Transverse colon (tissue), 4 donors: Measurements from ENCODE around the gene PRIM2. TPM values are rescaled to one million over a fixed set of nuclear protein-coding genes. Genes with fewer than 3 reads are reported as not detected.

Experiments used
- DNase-seq: peaks from one replicate; pipeline ENCODE4 v3.0.0-alpha.2; 2019
- H3K27ac ChIP-seq, 4 donors: fragments of 200-600 bp; sonication (generic); 2 replicates each; pipeline ENCODE4 v1.5.1; 2016 to 2018; ENCODE audit warnings: inconsistent platforms in 4 of 4
- H3K27me3 ChIP-seq: fragments of 200-600 bp; sonication (generic); 2 replicates; pipeline ENCODE4 v1.5.1; 2017; ENCODE audit warnings: inconsistent platforms
- H3K36me3 ChIP-seq, 4 donors: fragments of 200-600 bp; sonication (generic); 2 replicates each; pipeline ENCODE4 v1.5.1; 2017 to 2019; ENCODE audit warnings: inconsistent platforms in 4 of 4
- H3K4me1 ChIP-seq, 4 donors: fragments of 200-600 bp; sonication (generic); 2 replicates each; pipeline ENCODE4 v1.5.1; 2017 to 2020; ENCODE audit warnings: inconsistent platforms in 4 of 4
- H3K4me3 ChIP-seq, 4 donors: fragments of 200-600 bp; sonication (generic); 1 replicate in 1 of 4; 2 replicates in 3 of 4; pipeline versions ENCODE4 v1.5.1 to v1.6.1; 2017 to 2019; ENCODE audit warnings: inconsistent platforms in 4 of 4
- H3K9me3 ChIP-seq, 2 donors: fragments of 200-600 bp; sonication (generic); 2 replicates each; pipeline ENCODE4 v1.5.1; 2017 to 2019; ENCODE audit warnings: inconsistent platforms in 2 of 2
- EP300 ChIP-seq: sonication (generic); formaldehyde crosslinking; IDR thresholded peaks from one replicate; pipeline ENCODE4 v1.6.1; 2017; ENCODE audit warnings: antibody characterized with exemption, low read depth
- POLR2A ChIP-seq: fragments of 450-650 bp; IDR thresholded peaks from one replicate; pipeline ENCODE4 v1.6.1; 2016; ENCODE audit warnings: antibody characterized with exemption, mild to moderate bottlenecking, moderate library complexity
- POLR2AphosphoS5 ChIP-seq, 3 donors: sonication (generic); formaldehyde crosslinking; IDR thresholded peaks; one replicate each; pipeline ENCODE4 v1.6.1; 2016; ENCODE audit warnings: antibody characterized with exemption in 3 of 3
- WGBS, 2 donors: methylation state at CpG; one replicate each; pipeline ENCODE4 v1.1.5; 2018; ENCODE audit warnings: low coverage in 1 of 2; 5-methylcytosine and 5-hydroxymethylcytosine counted together
- in situ Hi-C, 4 donors: fragments of 200-750 bp; cut with MboI; loops; one replicate each; pipeline versions ENCODE4 v1.15.0 to v1.15.1; 2017; ENCODE audit warnings: low sequenced_read_pairs in 3 of 4, low pct_ligation_motif_present in 1 of 4, low pct_unique_long_range_greater_than_20kb in 1 of 4
- intact Hi-C: fragments of 100-400 bp; cut with DNase I; formaldehyde crosslinking; loops from one replicate; pipeline ENCODE4 v1.15.1; 2023; ENCODE audit warnings: low total_unique reads
- total RNA-seq, 4 donors: library from RNA; depleted of rRNA; stranded (reverse); fragments of >200 nt; gene quantifications; one replicate each; pipeline ENCODE4 v1.1.0, GENCODE V29; 2016
- TF ChIP-seq, protein P1 (sequence below), 5 experiments: fragments of 200-600 bp in 3 of 5; fragments of 450-650 bp in 2 of 5; sonication (generic) in 3 of 5; IDR thresholded peaks; 1 replicate in 2 of 5; 2 replicates in 3 of 5; pipeline ENCODE4 v1.5.1; 2016 to 2017; ENCODE audit warnings: antibody characterized with exemption in 5 of 5, inconsistent platforms in 3 of 5, mild to moderate bottlenecking in 2 of 5, moderate library complexity in 1 of 5

The PRIM2 gene
- total RNA-seq, 4 donors from 2014 or later = 9.6 to 47.4 (median 20.4) TPM

DNA sequence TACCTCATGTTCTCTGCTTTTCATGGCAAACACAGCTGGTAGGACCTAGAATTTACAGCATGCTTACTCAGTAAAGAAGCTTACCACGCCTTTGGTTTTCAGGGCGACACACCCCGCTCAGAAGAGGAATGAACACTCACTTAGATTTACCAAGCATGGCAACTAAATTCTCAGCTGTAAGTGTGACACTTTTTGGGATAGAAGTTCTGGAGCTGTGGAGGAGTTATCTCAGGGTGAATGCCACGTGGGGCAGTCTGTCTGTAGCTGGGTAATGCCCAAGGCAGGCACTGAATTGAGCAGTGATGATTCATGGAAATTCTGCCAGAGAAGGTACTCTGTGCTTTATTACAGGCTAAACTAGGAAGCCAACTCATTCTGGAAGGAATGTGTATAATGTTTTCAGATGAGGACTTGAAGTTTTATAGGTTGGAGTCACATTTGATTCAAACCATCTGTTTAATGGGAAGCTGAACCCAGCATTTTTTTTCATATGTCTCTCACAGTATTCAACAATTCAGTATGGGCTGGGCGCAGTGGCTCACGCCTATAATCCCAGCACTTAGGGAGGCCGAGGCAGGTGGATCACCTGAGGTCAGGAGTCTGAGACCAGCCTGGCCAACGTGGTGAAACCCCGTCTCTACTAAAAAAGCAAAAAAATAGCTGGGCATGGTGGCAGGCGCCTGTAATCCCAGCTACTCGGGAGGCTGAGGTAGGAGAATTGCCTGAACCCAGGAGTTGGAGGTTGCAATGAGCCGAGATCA, 3.5 kb upstream of the PRIM2 start:
- in situ Hi-C loops = loop anchor here in 3 of 4 donors (10.0 to 25.0 kb wide), 5 partner anchors 127 to 677 kb away; partner anchors contain the start of genes ZNF451 (in 2 of the 3) and DST (in 1 of the 3)
- Histone ChIP-seq H3K4me3 (no peak overlapping the region), H3K9me3 (no peaks in the 10 kb centered on the region), H3K27me3 (no peaks in the 10 kb centered on the region), H3K4me1 (peaks cover 24 to 40% (median 29%) of the 10 kb centered on the region in 4 donors), H3K36me3 (no peaks in the 10 kb centered on the region), H3K27ac (peak overlapping the region; percentile 76 to 87 (median 86))
- TF ChIP-seq EP300 (peak; percentile 83), POLR2A (no peak), POLR2AphosphoS5 (IDR thresholded peaks at IDR 0.05) (peak; percentile 68 to 88 (median 82))
- TF ChIP-seq, protein P1, sequence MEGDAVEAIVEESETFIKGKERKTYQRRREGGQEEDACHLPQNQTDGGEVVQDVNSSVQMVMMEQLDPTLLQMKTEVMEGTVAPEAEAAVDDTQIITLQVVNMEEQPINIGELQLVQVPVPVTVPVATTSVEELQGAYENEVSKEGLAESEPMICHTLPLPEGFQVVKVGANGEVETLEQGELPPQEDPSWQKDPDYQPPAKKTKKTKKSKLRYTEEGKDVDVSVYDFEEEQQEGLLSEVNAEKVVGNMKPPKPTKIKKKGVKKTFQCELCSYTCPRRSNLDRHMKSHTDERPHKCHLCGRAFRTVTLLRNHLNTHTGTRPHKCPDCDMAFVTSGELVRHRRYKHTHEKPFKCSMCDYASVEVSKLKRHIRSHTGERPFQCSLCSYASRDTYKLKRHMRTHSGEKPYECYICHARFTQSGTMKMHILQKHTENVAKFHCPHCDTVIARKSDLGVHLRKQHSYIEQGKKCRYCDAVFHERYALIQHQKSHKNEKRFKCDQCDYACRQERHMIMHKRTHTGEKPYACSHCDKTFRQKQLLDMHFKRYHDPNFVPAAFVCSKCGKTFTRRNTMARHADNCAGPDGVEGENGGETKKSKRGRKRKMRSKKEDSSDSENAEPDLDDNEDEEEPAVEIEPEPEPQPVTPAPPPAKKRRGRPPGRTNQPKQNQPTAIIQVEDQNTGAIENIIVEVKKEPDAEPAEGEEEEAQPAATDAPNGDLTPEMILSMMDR (IDR thresholded peaks at IDR 0.05) = peak in 2 of 5 experiments; percentile 5 to 25
- DNase-seq = peak; percentile 45
- intact Hi-C loops = loop anchor here (5.0 kb wide), 1 partner anchor 52 kb away; no protein-coding TSS in a partner anchor
- WGBS, 2 donors = 41 to 84% methylated on average over 3 to 12 of the region's 12 CpGs

DNA sequence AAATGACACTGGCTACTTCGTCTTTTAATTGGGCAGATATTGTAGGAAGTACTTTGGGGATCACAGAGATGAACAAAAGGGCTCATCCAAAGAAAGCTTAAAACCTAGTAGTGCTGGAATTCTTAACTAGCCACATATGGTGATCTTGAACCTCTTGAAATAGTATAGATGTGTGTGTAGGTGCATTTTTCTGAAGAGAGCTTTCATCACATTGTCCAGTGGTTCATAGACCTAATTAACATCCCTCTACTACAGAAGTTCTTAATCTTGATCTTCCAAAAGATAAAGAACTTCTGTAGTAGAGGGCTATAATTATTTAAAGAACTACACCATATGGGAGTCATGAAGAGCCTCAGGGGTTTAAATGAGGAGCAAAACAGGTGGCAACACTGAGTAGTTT, 2.3 kb upstream of the PRIM2 start:
- Histone ChIP-seq H3K27me3 (no peaks in the 10 kb centered on the region), H3K4me1 (peaks cover 24 to 40% (median 29%) of the 10 kb centered on the region in 4 donors), H3K4me3 (no peak overlapping the region), H3K27ac (peak overlapping the region; percentile 76 to 87 (median 86)), H3K9me3 (no peaks in the 10 kb centered on the region), H3K36me3 (peaks cover 0 to under 1% (median 0%) of the 10 kb centered on the region in 4 donors)
- no peak for DNase-seq
- in situ Hi-C loops = loop anchor here (5.0 to 25.0 kb wide), 7 partner anchors 128 to 678 kb away; partner anchors contain the start of genes ZNF451 (in 2 of the 4) and DST (in 1 of the 4)
- WGBS, 2 donors = 87 to 100% methylated on average over 1 of the region's 1 CpG
- TF ChIP-seq EP300 (no peak), POLR2AphosphoS5 (IDR thresholded peaks at IDR 0.05) (no peak), POLR2A (no peak)
- TF ChIP-seq, protein P1 (IDR thresholded peaks at IDR 0.05) = no peak
- intact Hi-C loops = loop anchor here (5.0 kb wide), 2 partner anchors 143 to 413 kb away; partner anchors contain the start of gene BAG2

DNA sequence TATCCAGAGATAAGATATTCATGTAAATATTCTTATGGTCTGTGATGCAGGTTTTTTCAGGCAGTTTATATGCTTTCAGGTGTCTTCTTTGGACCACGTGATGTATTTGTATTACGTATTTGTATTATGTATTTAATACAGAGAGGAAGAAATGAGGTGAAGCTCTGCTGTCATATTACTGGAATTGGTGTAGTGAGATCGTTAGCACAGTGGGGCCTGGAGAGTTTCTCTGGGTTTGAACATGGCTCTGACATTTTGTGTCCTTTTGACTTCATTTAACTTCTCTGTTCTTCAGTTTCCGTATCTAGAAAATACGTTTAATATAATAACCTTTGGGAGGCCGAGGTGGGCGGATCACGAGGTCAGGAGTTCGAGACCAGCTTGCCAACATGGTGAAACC, 1.6 kb upstream of the PRIM2 start:
- DNase-seq = no peak
- peak overlapping the region; percentile 76 to 87 (median 86) for H3K27ac ChIP-seq
- no peaks in the 10 kb centered on the region for H3K9me3 ChIP-seq
- H3K4me1 ChIP-seq = peaks cover 24 to 40% (median 29%) of the 10 kb centered on the region in 4 donors
- intact Hi-C loops = loop anchor here (5.0 kb wide), 2 partner anchors 144 to 414 kb away; partner anchors contain the start of gene BAG2
- TF ChIP-seq POLR2A (no peak), EP300 (peak; percentile 48)
- no peak overlapping the region for H3K4me3 ChIP-seq
- H3K27me3 ChIP-seq = no peaks in the 10 kb centered on the region
- in situ Hi-C loops = loop anchor here (5.0 to 25.0 kb wide), 7 partner anchors 129 to 679 kb away; partner anchors contain the start of genes ZNF451 (in 2 of the 4) and DST (in 1 of the 4)
- peaks cover 0 to 8% (median 0%) of the 10 kb centered on the region in 4 donors for H3K36me3 ChIP-seq
- 59 to 62% methylated on average over 9 of the region's 9 CpGs for WGBS, 2 donors

DNA sequence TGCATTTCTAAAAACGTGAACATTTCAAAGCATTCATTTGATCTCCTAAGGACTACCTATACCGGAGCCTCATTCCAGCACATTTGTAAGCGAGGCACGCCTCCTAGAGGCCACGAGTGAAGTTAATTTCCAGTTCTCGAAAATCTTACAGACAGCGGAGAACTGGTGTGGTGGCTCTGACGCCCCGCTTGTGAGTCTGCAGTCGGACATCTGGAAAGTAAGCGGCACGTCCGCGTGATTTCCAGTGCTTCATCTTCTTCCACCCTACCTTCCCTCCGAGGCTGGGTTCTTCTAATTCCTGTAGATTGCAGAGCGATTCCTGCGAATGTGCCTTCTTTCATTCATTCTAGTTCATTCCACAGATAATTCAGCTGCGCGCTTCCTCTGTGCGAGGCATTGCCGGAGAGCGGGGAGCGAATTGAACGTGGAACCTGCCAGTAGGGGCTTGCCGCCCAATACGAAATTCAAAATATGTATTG, 810 bp upstream of the PRIM2 start:
- Histone ChIP-seq H3K36me3 (peaks cover 0 to 10% (median under 1%) of the 10 kb centered on the region in 4 donors), H3K27me3 (no peaks in the 10 kb centered on the region), H3K4me1 (peaks cover 24 to 40% (median 29%) of the 10 kb centered on the region in 4 donors), H3K9me3 (no peaks in the 10 kb centered on the region), H3K27ac (peak overlapping the region; percentile 76 to 87 (median 86)), H3K4me3 (peak overlapping the region; percentile 19 to 57 (median 54))
- WGBS, 2 donors = 0% methylated on average over 20 to 26 of the region's 26 CpGs
- in situ Hi-C loops (loop anchor here (5.0 to 25.0 kb wide), 7 partner anchors 129 to 679 kb away; partner anchors contain the start of genes ZNF451 (in 2 of the 4) and DST (in 1 of the 4)), intact Hi-C loops (loop anchor here (5.0 kb wide), 2 partner anchors 144 to 414 kb away; partner anchors contain the start of gene BAG2)
- TF ChIP-seq POLR2A (no peak), POLR2AphosphoS5 (IDR thresholded peaks at IDR 0.05) (peak in 2 of 3 donors; percentile 55 to 62), EP300 (no peak)
- TF ChIP-seq, protein P1 (IDR thresholded peaks at IDR 0.05) = peak; percentile 60 to 86 (median 75)
- peak; percentile 87 for DNase-seq
